ENCODE data around the gene XRCC2.
"Not testable (repeated sequence)": the region's sequence is repeated elsewhere in the genome, so short reads cannot be mapped to it uniquely, and the experiment has no call there.

The XRCC2 gene

DNA sequence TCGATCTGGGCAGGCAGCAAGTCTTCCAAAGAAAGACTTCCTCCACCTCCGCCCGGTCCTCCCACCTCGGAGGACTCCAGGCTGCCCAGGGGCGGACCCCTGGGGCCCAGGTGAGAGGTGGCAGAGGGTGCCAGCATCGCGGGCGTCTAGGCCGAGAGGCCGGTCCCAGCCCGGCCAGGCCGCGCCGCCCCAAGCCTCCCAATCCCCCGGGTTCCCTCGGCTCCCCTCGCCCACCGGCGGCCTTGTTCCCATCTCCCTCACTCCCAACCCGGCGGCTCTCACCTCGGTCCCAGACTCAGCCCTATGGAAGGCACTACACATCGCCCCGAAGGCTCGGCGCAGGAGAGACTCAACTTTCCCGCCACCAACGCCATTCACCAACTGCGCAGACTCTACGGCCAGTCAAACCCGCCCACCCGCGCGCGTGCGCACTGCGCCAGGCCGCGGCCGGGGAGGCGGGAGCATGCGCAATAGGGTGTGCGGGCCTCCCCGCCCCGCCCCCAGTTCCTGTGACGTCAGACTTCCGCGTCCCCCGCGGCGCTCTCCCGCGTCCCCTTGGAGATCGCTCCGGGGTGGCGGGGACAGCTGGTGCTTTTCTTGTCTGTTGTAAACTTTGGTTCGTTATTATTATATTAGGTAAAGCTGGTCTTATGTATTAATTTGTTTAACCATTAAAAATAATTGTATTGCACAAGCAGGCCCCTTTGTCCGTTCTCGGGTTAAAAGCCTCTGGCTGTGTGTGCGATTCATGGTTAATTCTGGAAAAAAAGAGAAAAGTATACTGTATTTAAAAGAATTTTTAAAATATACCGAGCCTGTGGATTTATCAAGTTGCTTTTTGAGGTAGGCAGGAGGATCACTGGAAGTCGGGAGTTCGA is at the start of gene XRCC2:
TSS of gene XRCC2 (minus strand) at position 383 of the 878 bp plus-strand sequence. CDS start at position 321, 62 bp downstream.
- peak; percentile 98 for DNase-seq

DNA sequence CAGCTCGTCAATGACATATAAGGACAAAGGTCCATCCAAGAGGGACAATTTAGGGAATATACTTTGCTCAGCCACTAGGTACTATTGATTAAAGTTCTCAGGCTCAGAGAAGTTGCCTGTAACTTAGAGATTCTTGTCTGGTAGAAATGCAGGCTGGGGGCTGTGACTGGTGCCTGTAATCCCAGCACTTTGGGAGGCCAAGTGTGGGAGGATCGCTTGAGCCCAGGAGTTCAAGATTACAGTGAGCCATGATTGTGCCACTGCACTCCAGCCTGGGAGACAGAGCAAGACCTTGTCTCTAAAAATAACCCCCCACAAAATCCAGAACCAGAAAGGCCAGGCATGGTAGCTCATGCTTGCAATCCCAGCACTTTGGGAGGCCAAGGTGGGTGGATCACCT is 47.4 kb upstream of the XRCC2 start:
- DNase-seq = no peak

DNA sequence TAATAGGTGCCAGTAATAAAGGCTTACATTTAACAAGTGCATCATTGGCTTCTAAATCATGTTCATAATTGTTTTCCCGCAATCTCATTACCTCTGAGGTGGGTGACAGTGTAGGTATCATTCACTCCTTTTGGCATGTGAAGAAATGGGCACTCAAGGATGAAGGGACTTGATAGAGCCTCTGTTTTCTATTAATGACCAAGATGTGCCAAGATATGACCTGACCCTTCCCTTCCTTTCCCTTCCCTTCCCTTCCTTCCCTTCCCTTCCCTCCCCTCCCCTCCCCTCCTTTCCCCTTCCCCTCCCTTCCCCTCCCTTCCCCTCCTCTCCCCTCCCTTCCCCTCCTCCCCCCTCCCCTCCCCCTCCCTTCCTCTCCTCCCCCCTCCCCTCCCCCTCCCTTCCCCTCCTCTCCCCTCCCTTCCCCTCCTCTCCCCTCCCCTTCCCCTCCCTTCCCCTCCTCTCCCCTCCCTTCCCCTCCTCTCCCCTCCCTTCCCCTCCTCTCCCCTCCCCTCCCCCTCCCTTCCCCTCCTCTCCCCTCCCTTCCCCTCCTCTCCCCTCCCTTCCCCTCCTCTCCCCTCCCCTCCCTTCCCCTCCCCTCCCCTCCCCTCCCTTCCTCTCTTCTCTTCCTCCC is 36.6 kb upstream of the XRCC2 start:
- DNase-seq = not testable (repeated sequence)

DNA sequence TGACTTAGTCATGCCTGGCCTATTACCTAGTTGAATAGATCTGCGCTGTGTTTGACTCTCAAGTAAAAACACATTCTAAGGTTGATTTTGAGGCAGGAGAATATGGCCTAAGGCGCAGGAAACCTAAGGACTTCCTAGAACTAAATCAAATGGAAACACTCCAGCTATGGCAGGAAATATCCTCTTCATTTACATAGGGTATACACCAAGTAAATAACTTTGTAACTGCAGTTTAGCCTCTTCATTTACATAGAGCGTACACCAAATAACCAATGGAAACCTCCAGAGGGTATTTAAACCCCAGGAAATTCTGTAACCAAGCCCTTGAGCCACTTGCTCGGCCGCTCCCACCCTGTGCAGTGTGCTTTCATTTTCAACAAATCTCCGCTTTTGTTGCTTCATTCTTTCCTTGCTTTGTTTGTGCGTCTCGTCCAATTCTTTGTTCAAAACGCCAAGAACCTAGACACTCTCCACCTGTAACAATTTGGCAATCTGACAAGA is 35.6 kb upstream of the XRCC2 start:
- no peak for DNase-seq

DNA sequence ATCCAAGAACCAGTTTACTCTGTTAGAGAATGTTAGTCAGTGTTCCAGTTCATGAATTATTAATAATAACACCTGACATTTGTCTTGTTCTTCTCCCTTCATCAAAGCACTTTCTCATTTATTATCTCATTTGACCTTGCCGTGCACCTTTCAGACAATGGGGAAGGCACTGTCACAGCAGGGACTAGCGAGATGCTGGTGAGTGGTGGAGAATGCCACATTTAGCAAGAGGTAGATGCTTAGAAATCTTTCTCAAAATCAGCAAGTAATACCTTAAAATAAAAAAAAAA is 34.2 kb upstream of the XRCC2 start:
- DNase-seq = no peak

DNA sequence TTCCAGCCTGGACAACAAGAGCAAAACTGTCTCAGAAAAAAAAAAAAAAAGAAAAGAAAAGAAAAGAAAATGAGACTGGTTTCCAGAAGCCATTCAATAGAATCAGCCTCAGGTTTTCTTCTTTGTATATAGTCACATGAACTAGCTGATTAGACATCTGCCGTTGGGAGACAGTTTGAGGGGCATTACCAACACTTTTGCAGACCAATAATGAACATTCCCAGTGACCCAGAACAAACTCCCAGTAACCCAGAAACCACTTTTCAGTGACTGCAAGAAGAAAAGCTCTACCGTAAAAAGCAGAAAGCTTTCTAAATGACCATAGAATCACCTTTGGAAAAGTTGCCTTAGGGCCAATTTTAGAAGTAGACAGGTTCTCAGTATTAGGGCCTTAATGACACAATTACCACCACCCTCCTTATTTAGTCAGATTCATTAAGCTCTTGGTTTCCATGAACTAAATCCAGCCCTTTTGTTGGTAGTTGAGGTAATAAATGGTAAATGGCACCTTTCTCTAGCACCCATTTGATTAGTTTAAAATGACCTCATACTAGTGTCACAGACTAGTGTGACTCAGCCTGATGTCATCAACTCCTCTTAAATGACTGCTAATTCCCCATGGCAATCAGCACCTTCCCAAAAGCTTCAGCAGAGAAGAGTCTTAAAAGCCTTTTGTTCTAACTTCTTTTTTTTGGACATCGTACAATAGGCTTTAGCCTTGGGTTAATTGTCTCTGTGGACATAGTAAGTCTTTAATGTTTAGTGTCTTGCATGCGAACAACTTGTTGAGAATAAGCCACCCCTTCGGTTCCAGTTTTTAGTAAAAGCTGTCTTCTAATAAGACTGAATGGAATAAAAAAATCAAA is 33.6 kb upstream of the XRCC2 start:
- DNase-seq = no peak

DNA sequence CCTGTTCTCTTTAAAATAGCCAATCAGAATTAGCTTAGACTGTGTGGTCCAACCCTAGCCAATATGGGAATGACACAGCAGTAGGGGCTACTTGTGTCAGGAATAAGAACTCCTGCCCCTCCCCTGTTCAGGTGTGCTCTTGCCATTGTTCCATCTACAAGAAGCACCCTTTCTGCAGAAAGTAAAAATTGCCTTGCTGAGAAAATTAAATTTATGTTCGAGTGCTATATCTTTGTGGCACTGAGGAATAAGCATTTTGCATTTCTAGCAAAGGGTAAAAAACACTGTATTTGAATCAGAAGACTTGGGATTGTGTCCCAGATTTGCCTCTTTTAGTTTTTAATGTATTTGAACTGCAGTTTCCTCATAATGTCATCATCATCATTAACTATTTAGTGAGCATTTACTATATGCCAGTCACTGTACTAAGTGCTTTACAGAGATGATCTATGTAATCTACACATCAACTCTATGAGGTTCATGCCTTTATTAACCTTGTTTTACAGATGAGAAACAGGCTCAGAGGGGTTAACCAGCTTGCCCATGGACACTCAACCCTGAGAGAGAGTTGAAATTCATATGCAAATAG is 28.9 kb upstream of the XRCC2 start:
- no peak for DNase-seq

DNA sequence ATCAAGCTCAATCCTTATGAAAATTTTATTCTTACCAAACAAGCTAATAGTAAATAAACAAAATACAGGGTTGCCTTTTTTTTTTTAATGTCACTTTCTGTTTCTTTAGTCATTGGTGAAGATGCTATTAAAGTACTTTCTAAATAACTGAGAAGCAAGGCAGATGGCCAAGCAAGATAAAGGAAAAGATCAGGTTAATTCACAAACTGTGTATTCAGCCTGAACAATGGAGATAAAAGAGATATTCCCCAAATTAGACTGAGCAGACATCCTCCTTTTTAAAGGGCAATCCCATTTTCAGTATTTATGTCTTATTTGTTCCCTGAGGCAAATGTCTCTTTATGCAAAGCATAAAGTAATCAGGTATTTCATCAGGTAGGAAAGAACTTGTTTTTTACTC is 23.1 kb upstream of the XRCC2 start:
- DNase-seq = no peak

DNA sequence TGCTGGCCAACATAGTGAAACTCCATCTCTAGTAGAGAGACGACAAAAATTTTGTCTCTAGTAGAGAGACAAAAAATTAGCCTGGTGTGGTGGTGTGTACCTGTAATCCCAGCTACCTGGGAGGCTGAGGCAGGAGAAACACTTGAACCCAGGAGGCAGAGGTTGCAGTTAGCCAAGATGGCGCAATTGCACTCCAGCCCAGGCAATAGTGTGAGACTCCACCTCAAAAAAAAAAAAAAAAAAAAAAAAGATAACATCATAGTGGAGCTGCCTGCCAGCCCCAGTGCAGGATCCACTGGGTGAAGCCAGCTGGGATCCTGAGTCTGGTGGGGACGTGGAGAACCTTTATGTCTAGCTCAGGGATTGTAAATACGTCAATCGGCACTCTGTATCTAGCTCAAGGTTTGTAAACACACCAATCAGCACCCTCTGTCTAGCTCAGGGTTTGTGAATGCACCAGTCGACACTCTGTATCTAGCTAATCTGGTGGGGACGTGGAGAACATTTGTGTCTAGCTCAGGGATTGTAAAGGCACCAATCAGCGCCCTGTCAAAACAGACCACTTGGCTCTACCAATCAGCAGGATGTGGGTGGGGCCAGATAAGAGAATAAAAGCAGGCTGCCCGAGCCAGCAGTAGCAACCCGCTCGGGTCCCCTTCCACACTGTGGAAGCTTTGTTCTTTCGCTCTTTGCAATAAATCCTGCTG is 21.5 kb upstream of the XRCC2 start:
- not testable (repeated sequence) for DNase-seq

DNA sequence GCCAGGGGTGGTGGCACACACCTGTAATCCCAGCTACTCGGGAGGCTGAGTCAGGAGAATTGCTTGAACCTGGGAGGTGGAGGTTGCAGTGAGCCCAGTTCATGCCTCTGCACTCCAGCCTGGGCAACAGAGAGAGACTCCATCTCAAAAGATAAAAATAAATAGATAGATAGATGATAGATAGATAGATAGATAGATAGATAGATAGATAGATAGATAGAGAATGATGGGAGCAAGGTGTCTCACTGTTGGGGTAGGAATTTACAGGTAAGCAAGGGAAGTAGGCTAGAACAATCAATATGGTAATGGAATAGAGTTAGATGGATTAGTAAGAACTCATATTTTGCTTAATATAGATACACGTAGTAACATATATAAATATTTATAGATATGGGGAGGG is 16.3 kb upstream of the XRCC2 start:
- DNase-seq = not testable (repeated sequence)

DNA sequence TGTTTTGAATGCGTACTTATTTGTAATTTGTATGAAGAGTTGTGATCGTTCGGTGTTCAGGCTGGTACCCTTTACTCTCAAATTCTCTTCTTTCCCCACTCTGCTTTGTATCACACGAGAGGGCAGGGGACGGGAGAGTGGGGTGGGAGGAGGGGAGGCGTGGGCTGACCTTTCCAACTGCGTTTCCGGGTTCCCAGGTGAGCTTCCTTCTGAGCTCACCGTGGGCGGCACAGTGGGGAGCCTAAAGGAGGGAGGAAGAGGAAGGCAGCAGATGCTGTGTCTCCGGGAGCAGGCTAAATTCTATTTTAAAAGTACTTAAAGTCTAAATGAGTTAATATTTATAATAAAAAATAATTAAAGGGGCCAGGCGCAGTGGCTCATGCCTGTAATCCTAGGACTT is 7.4 kb upstream of the XRCC2 start:
- DNase-seq = no peak

DNA sequence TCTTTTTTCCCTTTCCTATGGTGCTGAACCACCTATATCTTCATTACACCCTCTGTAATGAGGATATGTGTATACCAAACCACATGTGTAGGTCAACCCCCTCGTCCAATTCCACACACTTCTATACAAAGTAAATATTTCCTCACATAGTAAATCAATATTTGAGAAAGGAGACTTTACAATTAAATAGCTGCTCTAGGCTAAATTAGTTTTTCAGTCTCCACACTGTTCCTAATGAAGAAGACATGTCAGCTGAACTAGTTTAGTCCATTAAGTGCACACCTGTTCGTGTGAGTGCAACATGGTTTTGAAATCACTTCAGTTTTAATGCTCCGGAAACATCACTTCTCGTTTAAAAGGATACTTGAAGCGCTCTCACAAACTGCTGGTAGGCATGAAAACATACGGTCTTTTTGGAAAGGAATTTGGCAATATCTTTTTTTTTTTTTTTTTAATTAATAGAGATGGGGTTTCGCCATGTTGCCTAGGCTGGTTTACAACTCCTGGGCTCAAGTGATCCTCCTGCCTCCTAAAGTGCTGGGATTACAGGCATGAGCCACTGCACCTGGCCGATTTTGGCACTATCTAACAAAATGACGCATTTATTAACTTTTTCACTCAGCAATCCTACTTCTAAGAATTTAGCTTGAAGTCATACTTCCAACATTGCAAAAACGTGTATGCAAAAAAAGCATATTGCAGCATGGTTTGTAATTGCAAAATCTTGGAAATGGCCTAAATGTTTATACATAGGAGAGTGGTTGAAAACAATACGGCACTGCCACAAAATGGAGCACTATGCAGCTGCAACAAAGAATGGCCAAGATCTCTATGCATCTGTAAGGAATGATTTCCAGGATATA is 2.1 kb upstream of the XRCC2 start:
- DNase-seq = peak; percentile 6

DNA sequence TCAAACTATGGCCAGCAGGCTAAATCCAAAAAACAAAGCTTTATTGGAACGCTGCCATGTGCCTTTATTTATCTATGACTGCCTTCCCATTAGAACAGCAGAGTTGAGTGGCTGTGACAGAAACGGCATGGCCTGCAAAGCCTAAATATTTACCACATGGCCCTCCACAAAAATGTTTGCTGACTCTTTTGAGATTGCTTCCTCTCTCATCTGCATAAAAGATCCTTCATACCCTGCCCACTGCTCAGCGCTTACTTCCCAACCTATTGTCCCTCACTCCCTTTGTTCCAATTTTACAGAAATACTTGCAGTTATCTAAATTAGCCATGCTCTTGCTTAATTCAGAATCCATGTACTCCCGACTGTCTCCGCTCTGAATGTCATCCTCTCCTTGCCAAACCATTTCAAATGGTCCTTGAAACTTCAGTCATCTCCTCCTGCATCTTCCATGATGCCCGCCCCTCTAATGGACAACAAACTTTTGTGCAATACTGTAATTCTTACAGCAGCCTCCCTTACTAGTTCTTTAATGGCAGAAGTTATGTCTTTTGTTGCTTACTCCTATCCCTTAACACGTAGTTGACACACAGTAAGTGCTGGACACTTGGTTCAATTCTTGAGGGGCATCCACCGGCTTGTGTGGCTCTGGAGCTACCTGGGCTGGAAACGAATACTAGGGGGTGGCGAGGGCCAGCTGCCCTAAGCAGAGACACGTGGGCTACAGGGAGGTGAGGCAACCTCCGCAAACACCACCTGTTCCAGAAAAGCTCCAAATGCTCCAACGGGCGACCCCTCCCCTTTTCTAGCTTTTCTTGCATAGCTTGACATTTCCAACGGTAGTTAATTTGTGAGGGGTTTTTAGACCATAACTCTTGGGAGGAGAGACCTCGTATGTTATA is 832 bp downstream of the XRCC2 start:
- peak; percentile 62 for DNase-seq

DNA sequence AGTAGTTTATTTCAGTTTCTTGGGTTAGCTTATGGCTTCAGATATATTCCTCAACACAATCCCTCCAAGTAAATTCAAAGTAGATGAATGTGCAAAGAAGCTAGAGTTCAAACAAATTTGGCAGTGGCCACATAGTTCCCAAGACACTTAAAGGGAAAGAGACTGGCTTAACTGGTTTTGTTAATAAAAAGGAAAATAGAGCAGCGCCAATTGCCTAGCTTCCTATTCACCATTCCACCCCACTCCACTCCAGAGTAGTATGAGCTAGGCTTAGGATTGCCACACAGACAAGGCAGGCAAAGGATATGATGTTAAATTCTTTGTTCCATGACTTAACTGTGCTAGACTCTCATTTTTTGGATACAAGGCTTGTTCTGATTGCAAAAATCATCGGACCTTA is 2.0 kb downstream of the XRCC2 start:
- no peak for DNase-seq

DNA sequence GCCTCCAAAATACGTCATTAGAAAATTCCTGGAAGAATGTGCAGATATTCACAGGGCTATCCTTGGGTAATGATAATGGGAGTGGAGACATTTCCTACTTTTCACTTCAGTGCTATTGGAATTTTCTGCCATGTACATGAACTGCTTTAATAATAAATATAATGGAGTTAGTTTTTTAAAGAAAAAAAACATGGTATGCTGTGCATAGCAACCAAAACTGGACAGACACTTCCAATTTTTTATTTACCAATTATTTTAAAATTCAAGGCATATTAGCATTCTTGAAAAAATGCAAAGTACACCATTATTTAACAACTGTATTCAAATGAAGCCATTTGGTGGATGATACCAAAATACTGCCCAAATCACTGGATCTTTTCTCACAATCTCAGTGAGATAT is 3.3 kb downstream of the XRCC2 start:
- DNase-seq = no peak

DNA sequence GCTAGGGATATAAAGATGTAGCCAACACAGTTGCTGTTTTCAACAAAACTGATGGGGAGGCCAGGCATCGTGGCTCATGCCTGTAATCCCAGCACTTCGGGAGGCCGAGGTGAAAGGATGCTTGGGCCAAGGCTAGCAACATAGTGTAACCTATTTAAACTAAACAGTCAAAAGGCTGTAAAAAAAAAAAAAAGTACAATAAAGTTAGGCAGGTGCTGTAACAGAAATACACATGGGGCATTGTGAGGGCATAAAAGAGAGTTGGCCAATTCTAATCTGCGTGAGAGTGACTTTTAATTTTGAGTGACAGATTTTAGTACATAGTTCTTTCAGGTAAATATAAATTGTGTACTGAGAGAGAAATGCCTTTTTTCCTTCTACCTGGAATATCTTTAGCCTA is 6.2 kb downstream of the XRCC2 start:
- no peak for DNase-seq

DNA sequence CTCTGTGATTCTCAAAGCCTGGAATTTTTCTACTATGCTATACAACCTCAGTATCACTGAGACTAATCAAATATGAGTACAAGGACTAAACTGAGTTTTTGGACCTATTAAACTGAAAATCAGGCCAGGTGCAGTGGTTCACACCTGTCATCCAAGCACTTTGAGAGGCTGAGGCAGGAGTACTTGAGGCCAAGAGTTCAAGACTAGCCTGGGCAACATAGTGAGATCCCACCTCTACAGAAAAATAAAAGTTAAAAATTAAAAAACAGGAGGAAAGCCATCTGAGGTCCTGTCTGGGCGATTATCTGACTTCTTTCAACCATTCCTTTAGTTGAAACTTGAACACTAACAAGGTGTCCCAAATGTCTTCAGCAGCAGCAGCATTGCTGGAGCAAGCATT is 7.0 kb downstream of the XRCC2 start:
- DNase-seq = no peak

DNA sequence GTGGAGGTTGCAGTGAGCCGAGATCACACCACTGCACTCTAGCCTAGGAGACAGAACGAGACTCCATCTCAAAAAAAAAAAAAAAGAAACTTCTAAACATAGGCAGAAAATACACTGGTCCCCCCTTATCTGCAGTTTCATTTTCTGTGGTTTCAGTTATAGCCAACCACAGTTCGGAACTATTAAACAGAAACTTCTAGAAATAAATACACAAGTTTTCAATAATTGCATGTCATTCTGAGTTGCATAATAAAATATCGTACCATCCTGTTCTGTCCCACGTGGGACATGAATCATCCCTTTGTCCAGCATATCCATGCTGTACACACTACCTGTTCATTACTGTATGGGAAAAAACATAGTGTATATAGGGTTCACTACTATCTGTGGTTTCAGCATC is 8.0 kb downstream of the XRCC2 start:
- DNase-seq = no peak

DNA sequence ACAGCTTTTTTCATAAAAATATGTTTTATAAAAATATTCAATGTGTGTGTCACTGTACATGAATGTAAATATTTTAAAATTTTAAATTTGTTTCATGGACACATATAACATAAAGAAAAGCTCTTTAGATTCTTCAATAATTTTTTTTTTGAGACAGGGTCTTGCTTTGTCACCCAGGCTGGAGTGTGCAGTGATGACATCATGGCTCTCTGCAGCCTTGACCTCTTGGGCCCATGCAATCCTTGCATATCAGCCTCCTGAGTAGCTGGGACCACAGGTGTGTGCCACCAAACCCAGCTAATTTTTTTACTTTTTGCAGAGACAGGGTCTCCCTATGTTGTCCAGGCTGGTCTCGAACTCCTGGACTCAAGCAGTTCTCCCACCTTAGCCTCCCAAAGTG is 9.9 kb downstream of the XRCC2 start:
- no peak for DNase-seq

DNA sequence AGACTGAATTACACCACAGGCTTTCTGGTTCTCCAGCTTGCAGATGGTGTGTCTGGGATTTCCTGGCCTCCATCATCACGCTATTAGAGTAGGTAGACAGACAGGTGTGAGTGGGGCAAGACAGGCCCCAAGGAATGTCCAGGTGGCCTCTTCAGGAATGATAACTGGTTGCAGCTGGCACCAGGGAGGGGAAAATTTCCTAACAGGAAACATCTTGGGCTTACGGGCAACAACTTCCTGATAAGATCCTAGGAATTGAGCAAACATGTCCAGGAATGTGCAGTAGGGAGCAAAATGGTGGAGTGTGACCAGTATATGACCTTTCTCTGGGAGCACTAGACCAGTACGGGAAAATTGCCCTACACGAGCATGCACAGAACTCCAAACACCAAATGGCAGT is 11.3 kb downstream of the XRCC2 start:
- no peak for DNase-seq

All from activated effector memory CD4-positive, alpha-beta T cell treated with anti-CD3 and anti-CD28 coated beads, Interleukin-2, amount 50 U/mL, for 16 hours (primary cell).